IMR-90 (cell line): Measurements from ENCODE around the gene LEMD3. TPM values are rescaled to one million over a fixed set of nuclear protein-coding genes. Genes with fewer than 3 reads are reported as not detected.

ENCODE experiments used
- ATAC-seq: fragments of 200-7000 bp; cut with Tn5 transposase; 2 replicates; pipeline ENCODE4 v1.9.1; 2020; ENCODE audit warnings: low read depth, mild to moderate bottlenecking, moderate library complexity
- BruUV-seq: library from RNA; stranded (reverse); fragments of 400-500 nt; replicated peaks from 2 replicates; lab custom pipeline; 2021; lab: Mats Ljungman, UMichigan
- CTCF ChIA-PET: fragments of 300-600 bp; formaldehyde crosslinking; extraction: SDS; loops from one replicate; lab custom pipeline; 2021; ENCODE audit warnings: antibody characterized with exemption; lab: Yijun Ruan, JAX
- POLR2A ChIA-PET: fragments of 300-600 bp; sonication (Branson Sonifier 250); formaldehyde crosslinking; loops from one replicate; lab custom pipeline; 2022; ENCODE audit warnings: antibody characterized with exemption; ENCODE audit not compliant: unreplicated experiment; lab: Charles Lee
- DNase-seq: peaks from one replicate; pipeline ENCODE4 v3.0.0; 2013
- H2AFZ ChIP-seq: replicated peaks from 2 replicates; pipeline ENCODE3; 2013; ENCODE audit warnings: low read length, mild to moderate bottlenecking; ENCODE audit not compliant: poor library complexity
- H2AK5ac ChIP-seq: 2 replicates; pipeline ENCODE4 v1.6.1; 2013; ENCODE audit warnings: low read depth, low read length, inconsistent platforms
- H2AK9ac ChIP-seq: replicated peaks from 2 replicates; pipeline ENCODE3; 2013; ENCODE audit warnings: mild to moderate bottlenecking, low read depth, low read length, moderate library complexity; ENCODE audit not compliant: poor library complexity
- H2BK120ac ChIP-seq: 2 replicates; pipeline ENCODE4 v1.6.1; 2013; ENCODE audit warnings: low read depth, low read length, inconsistent platforms
- H2BK15ac ChIP-seq: 3 replicates; pipeline ENCODE4 v1.6.1; 2013; ENCODE audit warnings: low read depth, low read length, inconsistent platforms
- H2BK20ac ChIP-seq: 2 replicates; pipeline ENCODE4 v1.6.1; 2013; ENCODE audit warnings: low read depth, mild to moderate bottlenecking, inconsistent platforms, low read length, moderate library complexity
- H2BK5ac ChIP-seq: 2 replicates; pipeline ENCODE4 v1.6.1; 2013; ENCODE audit warnings: mild to moderate bottlenecking, low read depth, low read length, inconsistent platforms; ENCODE audit not compliant: poor library complexity, severe bottlenecking
- H3K14ac ChIP-seq: replicated peaks from 2 replicates; pipeline ENCODE4 v1.6.1; 2013; ENCODE audit warnings: low read depth, low read length, inconsistent platforms
- H3K18ac ChIP-seq: 2 replicates; pipeline ENCODE4 v1.6.1; 2013; ENCODE audit warnings: low read depth, low read length, control low read depth
- H3K23ac ChIP-seq: 2 replicates; pipeline ENCODE4 v1.6.1; 2013; ENCODE audit warnings: low read depth, low read length, inconsistent platforms
- H3K27ac ChIP-seq: 2 replicates; pipeline ENCODE4 v1.5.1; 2013; ENCODE audit warnings: mild to moderate bottlenecking, control low read depth, low read length; ENCODE audit not compliant: insufficient read depth
- H3K27me3 ChIP-seq: 2 replicates; pipeline ENCODE4 v1.6.1; 2013; ENCODE audit warnings: low read length; ENCODE audit not compliant: control insufficient read depth, insufficient read depth
- H3K36me3 ChIP-seq: 2 replicates; pipeline ENCODE4 v1.6.1; 2013; ENCODE audit warnings: low read length, mixed read lengths; ENCODE audit not compliant: control insufficient read depth, insufficient read depth
- H3K4ac ChIP-seq: 2 replicates; pipeline ENCODE4 v1.6.1; 2013; ENCODE audit warnings: low read depth, low read length, inconsistent platforms
- H3K4me1 ChIP-seq: 2 replicates; pipeline ENCODE4 v1.6.1; 2013; ENCODE audit warnings: low read length, mixed read lengths; ENCODE audit not compliant: control insufficient read depth, insufficient read depth
- H3K4me2 ChIP-seq: 2 replicates; pipeline ENCODE4 v1.6.1; 2013; ENCODE audit warnings: low read depth, mild to moderate bottlenecking, control low read depth, low read length, moderate library complexity
- H3K4me3 ChIP-seq: 2 replicates; pipeline ENCODE4 v1.5.1; 2013; ENCODE audit warnings: low read depth, mild to moderate bottlenecking, control low read depth, low read length, moderate library complexity; ENCODE audit not compliant: insufficient read depth
- H3K56ac ChIP-seq: 2 replicates; pipeline ENCODE4 v1.6.1; 2013; ENCODE audit warnings: low read length, inconsistent platforms; ENCODE audit not compliant: insufficient read depth; ENCODE audit errors: extremely low read depth
- H3K79me1 ChIP-seq, 2 experiments: 2 replicates each; pipeline ENCODE4 v1.6.1; 2013; ENCODE audit warnings: low read length in 2 of 2, inconsistent platforms in 1 of 2, low read depth in 1 of 2
- H3K9ac ChIP-seq: 2 replicates; pipeline ENCODE4 v1.6.1; 2013; ENCODE audit warnings: low read depth, low read length, control low read depth
- H3K9me1 ChIP-seq: 2 replicates; pipeline ENCODE4 v1.6.1; 2013; ENCODE audit warnings: low read length, inconsistent platforms; ENCODE audit not compliant: insufficient read depth
- H3K9me3 ChIP-seq: 2 replicates; pipeline ENCODE4 v1.6.1; 2013; ENCODE audit warnings: low read length; ENCODE audit not compliant: control insufficient read depth, insufficient read depth
- H4K20me1 ChIP-seq: 2 replicates; pipeline ENCODE4 v1.6.1; 2013; ENCODE audit warnings: low read length, inconsistent platforms; ENCODE audit not compliant: insufficient read depth
- H4K5ac ChIP-seq: 2 replicates; pipeline ENCODE4 v1.6.1; 2013; ENCODE audit warnings: mild to moderate bottlenecking, low read depth, low read length, control low read depth
- H4K8ac ChIP-seq, 2 experiments: 2 replicates each; pipeline ENCODE4 v1.6.1; 2013; ENCODE audit warnings: low read depth in 2 of 2, low read length in 2 of 2, control low read depth in 1 of 2, inconsistent platforms in 1 of 2
- H4K91ac ChIP-seq: 2 replicates; pipeline ENCODE4 v1.6.1; 2013; ENCODE audit warnings: low read depth, low read length, inconsistent platforms; ENCODE audit not compliant: insufficient read depth
- CHD1 ChIP-seq: IDR thresholded peaks from 2 replicates; pipeline ENCODE4 v1.6.1; 2012; ENCODE audit warnings: low read depth, low read length, improper control_type of control experiment
- FOS ChIP-seq: fragments of 150-350 bp; IDR thresholded peaks from 2 replicates; pipeline ENCODE4 v1.6.1; 2016; ENCODE audit warnings: low read depth, low read length
- RAD21 ChIP-seq: IDR thresholded peaks from 2 replicates; pipeline ENCODE4 v1.6.1; 2012; ENCODE audit warnings: low read length, improper control_type of control experiment
- RFX5 ChIP-seq: IDR thresholded peaks from 2 replicates; pipeline ENCODE4 v1.8.0; 2012; ENCODE audit warnings: low read depth, mild to moderate bottlenecking, low read length, moderate library complexity
- SMC3 ChIP-seq: fragments of 150-350 bp; IDR thresholded peaks from 2 replicates; pipeline ENCODE4 v1.6.1; 2016; ENCODE audit warnings: low read depth, mild to moderate bottlenecking, antibody characterized with exemption, low read length, moderate library complexity
- WGBS, 2 experiments: methylation state at CpG; one replicate each; pipeline versions ENCODE4 v1.1.5 to v1.1.7; 2013; ENCODE audit warnings: missing lambda C conversion rate in 2 of 2; ENCODE audit not compliant: insufficient read length in 1 of 2; ENCODE audit errors: extremely low coverage in 2 of 2; 5-methylcytosine and 5-hydroxymethylcytosine counted together
- dilution Hi-C: fragments of 300-500 bp; cut with HindIII; formaldehyde crosslinking; loops from one replicate; pipeline ENCODE4 v1.14.3; 2018; ENCODE audit warnings: low sequenced_read_pairs; ENCODE audit not compliant: unreplicated experiment
- in situ Hi-C: fragments of 300-500 bp; cut with MboI; formaldehyde crosslinking; loops from 3 replicates; pipeline ENCODE4 v1.14.3; 2019; ENCODE audit warnings: low sequenced_read_pairs, inconsistent platforms, mixed read lengths
- intact Hi-C: fragments of 100-400 bp; cut with micrococcal nuclease; formaldehyde crosslinking; loops from 2 replicates; pipeline ENCODE4 v1.10.0; 2022
- polyA plus RNA-seq, 3 experiments: library from polyadenylated mRNA; depleted of rRNA; stranded (reverse); fragments of >200 nt; gene quantifications; 2 replicates each; pipeline ENCODE4 v1.2.3, GENCODE V29; 2012; ENCODE audit warnings: low replicate concordance in 1 of 3
- total RNA-seq: library from RNA; depleted of rRNA; stranded (reverse); fragments of >200 nt; gene quantifications from 2 replicates; pipeline ENCODE4 v1.2.3, GENCODE V29; 2012
- TF ChIP-seq, protein P1 (sequence below): fragments of 150-350 bp; IDR thresholded peaks from 2 replicates; pipeline ENCODE4 v1.6.1; 2017; ENCODE audit warnings: mild to moderate bottlenecking, antibody characterized with exemption, low read length, low read depth

The LEMD3 gene
- total and polyA plus RNA-seq, 2 of the 4 experiments (the other 2 are of a cell fraction) = 5.5 to 9.9 TPM

DNA sequence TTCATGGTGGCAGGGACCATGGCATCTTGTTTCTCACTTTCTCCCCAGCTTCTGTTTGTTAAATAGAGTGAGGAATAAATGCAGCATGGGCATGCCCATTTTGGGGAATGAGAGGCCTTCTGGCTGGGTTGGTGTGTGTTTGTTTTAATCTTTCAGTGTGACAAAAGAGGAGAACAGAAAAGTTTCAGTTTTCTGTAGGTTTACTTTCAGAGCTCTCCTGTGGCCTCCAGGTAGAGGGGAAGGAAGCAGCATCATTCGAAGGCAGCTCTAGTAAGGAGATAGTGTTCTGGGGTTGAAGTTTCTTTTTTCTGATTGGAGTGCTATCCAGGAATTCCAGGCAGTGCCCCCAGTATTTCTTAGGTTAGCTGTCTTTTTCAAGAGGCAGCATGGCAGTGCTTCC, 124.4 kb downstream of the LEMD3 start:
- Histone ChIP-seq H2BK15ac (no peak overlapping the region), H3K4me3 (no peak overlapping the region), H3K27ac (no peak overlapping the region), H3K14ac (no peak overlapping the region), H3K79me1 (peaks cover 15 to 68% of the 10 kb centered on the region in 2 experiments; a peak in 3 of 4 replicates), H3K9me3 (no peaks in the 10 kb centered on the region), H2BK20ac (no peak overlapping the region), H4K20me1 (peaks cover 68% of the 10 kb centered on the region), H3K9ac (no peak overlapping the region), H2AK9ac (no peak overlapping the region), H3K27me3 (no peaks in the 10 kb centered on the region), H3K4ac (no peak overlapping the region), H3K9me1 (peaks cover 7% of the 10 kb centered on the region), H4K5ac (no peak overlapping the region), H2BK5ac (no peak overlapping the region), H3K4me1 (no peaks in the 10 kb centered on the region), H2AFZ (no peak overlapping the region), H4K8ac (no peak overlapping the region), H3K23ac (no peak overlapping the region), H2AK5ac (no peak overlapping the region), H3K18ac (no peak overlapping the region), H2BK120ac (no peak overlapping the region), H3K4me2 (no peak overlapping the region), H3K56ac (no peak overlapping the region), H4K91ac (no peak overlapping the region), H3K36me3 (no peaks in the 10 kb centered on the region; the same call in 1 of the 2 replicates)
- in situ Hi-C loops = loop anchor here (25.0 kb wide), 1 partner anchor 1119 kb away; no protein-coding TSS in a partner anchor
- 100% methylated on average over 1 of the region's 1 CpG; no CpG with 5 or more reads in 1 of the 2 experiments for WGBS, 2 experiments
- ChIA-PET CTCF (interaction anchor here (0.9 kb wide), 1 partner anchor 10 kb away, joined by 3 read pairs; no protein-coding TSS in a partner anchor), POLR2A (no interaction called here)
- DNase-seq (no peak), ATAC-seq (no peak)
- dilution Hi-C loops = no loop called here
- TF ChIP-seq RAD21 (no peak), FOS (no peak), RFX5 (no peak), SMC3 (no peak), CHD1 (no peak)
- TF ChIP-seq, protein P1, sequence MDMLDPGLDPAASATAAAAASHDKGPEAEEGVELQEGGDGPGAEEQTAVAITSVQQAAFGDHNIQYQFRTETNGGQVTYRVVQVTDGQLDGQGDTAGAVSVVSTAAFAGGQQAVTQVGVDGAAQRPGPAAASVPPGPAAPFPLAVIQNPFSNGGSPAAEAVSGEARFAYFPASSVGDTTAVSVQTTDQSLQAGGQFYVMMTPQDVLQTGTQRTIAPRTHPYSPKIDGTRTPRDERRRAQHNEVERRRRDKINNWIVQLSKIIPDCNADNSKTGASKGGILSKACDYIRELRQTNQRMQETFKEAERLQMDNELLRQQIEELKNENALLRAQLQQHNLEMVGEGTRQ = no peak
- intact Hi-C loops = no loop called here
- no TSS peak for BruUV-seq
